Fibroblast of skin of scalp (primary cell): Measurements from ENCODE around the gene RRP7A.
"Not testable (repeated sequence)": the region's sequence is repeated elsewhere in the genome, so short reads cannot be mapped to it uniquely, and the experiment has no call there.

Source experiments
- DNase-seq: peaks from one replicate; pipeline ENCODE4 v3.0.0-alpha.2; 2013

RRP7A gene

GRCh38 chr22:42535082-42535731 lies 15.6 kb upstream of the RRP7A start:
- not testable (repeated sequence) for DNase-seq

DNA sequence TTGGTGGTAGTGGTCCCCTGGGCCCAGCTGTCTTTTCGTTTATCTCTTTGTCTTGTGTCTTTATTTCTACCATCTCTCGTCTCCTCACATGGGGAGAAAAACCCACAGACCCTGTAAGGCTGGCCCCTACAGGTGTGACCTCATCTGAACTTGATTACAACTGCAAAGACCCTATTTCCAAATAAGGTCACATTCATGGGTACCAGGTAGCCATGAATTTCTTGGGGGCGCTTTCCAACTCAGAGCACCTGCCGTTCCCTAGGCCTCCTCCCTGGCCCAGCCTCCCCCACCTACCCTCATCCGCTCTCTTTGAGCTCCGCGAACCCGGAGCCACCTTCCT lies 14.0 kb upstream of the RRP7A start:
- DNase-seq: no peak

GRCh38 chr22:42531401-42532084 lies 11.9 kb upstream of the RRP7A start:
- not testable (repeated sequence) for DNase-seq

DNA sequence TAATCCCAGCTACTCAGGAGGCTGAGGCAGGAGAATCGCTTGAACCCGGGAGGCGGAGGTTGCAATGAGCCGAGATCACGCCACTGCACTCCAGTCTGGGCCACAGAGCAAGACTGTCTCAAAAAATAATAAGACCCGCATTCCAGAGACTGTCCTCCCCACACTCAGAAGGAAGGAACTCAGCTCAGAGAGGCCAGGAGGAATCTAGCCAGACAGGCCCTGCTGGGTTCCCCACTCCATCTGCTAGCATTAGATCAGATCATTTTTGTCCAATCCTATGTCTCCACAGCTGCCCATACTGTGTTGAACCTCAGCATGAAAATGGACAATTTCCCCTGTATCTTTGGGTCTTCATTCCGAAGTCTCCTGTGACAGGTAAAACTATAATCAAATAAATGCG lies 9.8 kb upstream of the RRP7A start:
- not testable (repeated sequence) for DNase-seq

GRCh38 chr22:42528591-42529307 lies 9.2 kb upstream of the RRP7A start:
- DNase-seq: no peak

- DNase-seq: no peak
Observed at GRCh38 chr22:42522546-42522945, 3.0 kb upstream of the RRP7A start.

DNA sequence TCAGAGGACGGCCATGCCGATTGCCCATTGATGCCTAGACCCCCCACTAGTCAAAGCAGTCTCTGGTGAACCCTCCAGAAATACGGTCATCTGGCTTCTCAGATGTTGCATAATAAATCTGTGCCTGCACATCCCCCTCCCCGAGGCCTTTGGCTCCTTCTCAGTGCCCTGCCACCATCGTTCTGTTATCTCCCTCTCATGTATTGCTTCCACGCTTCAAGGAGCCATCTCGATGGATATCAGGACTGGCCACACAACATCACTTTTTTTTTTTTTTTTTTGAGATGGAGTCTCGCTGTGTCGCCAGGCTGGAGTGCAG lies 1.6 kb upstream of the RRP7A start:
- no peak for DNase-seq

GRCh38 chr22:42518638-42519524 lies 715 bp downstream of the RRP7A start:
- DNase-seq: not testable (repeated sequence)

DNA sequence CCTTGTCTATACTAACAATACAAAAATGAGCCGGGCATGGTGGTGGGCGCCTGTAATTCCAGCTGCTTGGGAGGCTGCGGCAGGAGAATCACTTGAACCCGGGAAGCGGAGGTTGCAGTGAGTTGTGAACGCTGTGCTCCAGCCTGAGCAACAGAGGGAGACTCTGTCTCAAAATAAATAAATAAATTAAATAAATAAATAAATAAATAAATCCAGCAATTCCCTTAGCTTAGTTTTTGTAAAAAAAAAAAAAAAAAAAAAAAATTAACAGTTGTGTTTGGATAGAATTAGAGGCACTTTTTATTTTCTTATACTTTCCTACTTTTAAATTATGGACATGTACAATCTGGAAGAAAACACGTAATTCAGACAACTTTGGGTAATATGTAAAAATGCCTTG lies 2.5 kb downstream of the RRP7A start:
- not testable (repeated sequence) for DNase-seq

DNA sequence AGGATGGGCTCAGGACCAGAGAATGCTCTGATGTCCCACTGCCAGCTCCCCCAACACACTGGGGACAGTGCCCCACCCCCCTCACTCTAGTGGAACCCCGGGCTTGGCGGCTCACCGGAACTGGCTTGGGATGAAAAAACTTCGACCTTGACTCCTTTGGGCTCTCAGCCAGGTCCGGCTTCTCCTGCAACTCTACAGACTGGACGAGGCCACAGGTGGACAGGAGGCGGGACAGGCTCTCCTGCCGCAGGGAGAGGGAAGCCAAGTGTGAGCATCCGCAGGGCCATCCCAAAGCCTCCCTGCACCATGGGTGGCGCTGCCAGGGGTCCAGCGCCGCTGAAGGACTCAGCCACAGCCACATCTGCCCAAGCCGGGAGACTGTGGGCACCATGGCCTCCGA lies 3.7 kb downstream of the RRP7A start:
- DNase-seq: no peak

- DNase-seq: not testable (repeated sequence)
Observed at GRCh38 chr22:42515304-42515703, 4.3 kb downstream of the RRP7A start.

DNA sequence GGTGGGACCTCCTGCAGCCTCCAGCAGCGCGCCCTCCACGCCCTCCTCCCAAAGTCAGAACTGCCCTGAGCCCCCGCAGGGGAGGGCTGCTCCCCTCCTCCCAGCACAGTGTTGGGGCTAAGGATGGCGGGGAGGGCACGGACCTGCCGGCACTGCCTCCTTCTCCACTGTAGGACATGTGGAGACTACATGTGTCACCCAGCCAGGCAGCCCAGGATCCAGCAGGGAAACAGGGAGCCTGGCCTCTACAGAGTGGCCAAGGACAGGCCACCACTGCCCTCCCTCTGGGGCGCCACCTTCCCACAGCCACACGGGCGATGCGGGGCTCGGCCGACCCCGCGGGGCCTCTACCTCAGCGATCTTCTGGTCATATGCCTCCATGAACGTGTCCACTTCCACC lies 5.3 kb downstream of the RRP7A start:
- not testable (repeated sequence) for DNase-seq

DNA sequence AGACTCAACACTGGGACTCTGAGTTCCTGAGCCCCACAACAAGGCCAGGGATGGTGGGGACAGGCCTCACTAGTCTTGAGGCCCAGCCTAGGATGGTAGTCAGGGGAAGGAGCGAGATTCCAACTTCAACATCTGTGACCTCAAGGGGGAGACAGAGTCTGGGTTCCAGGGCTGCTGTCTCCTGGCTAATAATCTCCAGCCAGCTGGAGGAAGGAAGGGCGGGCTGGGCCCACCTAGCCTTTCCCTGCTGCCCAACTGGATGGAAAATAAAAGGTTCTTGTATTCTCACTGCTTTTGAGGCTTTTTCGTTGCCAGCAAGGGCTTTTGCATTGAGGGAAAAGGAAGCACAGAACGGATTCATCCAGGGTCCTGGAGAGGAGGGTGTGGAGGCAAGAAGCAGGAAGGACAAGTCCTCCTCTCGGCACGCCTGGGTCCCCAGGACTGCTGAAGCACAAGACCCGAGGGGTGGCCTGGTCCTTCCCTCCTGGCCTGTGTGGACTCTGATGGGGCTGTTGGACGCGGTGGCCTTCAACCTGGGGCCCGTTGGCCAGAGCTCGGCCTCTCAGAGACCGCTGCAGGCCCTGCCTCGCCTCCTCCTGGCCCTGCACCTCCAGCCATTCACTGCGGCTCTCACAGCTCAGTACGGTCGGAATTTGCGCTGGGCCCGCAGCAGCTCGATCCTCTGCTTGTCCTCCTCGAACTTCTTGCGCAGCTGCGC lies 7.2 kb downstream of the RRP7A start:
- peak; percentile 16 for DNase-seq

GRCh38 chr22:42511401-42511891 lies 8.2 kb downstream of the RRP7A start:
- DNase-seq: no peak

- DNase-seq: no peak
Observed at GRCh38 chr22:42509548-42509947, 10.0 kb downstream of the RRP7A start.

DNA sequence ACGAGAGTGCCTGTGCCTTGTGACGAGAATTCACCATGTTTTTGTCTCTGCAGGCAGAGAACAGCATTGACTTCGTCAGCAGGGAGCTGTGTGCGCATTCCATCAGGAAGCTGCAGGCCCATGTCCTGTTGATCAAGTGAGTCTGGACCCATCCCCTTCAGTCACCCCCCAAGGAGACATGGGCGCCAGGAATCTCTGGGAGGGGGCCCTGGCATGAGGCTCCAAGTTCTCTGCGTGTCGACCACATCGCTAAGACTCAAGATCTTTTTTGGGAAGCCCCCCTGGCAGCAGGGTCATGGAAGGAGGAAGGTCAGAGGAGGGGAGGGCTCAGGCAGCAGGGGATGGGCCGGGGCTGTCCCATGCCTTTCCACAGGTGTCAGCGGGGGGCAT lies 10.6 kb downstream of the RRP7A start:
- DNase-seq: not testable (repeated sequence)

- not testable (repeated sequence) for DNase-seq
Observed at GRCh38 chr22:42508327-42508974, 11.1 kb downstream of the RRP7A start.

- DNase-seq: no peak
Observed at GRCh38 chr22:42500836-42501179, 18.8 kb downstream of the RRP7A start.

DNA sequence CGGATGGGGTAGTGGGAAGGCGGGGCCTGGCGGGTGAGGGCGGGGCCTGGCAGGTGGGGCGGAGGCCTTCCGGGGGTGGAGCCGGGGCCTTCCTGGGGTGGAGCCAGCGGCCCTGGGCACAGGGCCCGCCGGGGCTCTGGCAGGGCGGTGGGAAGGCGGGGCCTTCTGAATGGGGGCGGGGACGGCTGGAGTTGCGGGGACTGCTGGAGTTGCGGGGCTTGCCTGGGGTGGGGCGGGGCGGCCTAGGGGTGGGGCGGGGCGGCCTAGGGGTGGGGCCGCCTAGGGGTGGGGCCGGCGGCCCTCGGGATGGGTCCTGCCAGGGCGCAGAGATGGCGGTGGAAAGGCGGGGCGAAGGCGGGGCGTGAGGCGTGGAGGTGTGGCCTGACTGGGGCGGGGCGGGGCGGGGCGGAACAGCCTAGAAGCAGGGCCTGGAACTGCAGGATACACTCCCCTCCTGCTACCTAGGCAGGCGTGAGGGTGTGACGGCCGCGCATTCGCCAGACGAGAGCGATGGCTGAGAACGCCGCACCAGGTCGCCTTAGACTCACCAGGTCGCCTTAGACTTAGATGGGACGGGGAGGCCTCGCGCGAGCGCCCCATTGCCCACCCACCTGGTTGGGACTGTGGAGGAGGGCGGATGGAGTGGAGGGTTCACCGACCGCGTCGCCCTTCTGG lies 19.3 kb downstream of the RRP7A start:
- peak; percentile 72 for DNase-seq

DNA sequence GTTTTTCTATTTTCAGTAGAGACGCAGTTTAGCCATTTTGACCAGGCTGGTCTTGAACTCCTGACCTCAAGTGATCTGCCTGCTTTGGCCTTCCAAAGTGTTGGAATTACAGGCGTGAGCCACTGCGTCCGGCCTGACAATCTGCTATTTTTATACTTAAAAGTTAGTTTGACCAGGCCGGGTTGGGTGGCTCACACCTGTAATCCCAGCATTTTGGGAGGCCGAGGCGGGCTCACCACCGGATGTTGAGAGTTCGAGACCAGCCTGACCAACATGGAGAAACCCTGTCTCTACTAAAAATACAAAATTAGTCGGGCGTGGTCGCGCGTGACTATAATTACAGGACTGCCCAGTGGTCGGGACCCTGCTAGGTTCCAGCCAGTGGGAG lies 19.8 kb downstream of the RRP7A start:
- not testable (repeated sequence) for DNase-seq

DNA sequence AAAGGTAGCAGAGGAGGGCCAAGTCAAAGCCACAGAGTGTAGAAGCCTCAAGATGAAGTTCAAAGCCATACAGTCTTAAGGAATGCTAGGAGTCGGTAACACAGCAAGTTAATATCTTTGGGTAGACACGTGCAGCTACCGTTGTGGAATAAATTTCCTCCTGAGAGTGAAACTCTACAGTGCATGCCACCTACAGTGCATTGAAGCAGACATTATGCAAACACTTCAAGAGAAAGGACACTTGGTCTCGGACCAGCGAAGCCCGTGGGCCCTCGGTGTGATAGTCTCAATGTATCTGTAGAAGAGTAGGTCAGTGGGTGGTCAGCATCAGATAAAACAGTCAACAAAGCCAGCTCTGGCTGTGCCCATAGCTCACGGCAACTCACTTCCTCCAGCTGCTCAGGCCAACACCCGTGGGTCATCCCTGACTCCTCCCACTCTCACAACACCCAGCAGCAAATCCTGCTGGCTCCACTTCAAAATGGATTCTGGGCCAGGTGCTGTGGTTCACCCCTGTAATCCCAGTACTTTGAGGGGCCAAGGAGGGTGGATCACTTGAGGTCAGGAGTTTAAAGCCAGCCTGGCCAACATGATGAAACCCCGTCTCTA lies 24.0 kb downstream of the RRP7A start:
- DNase-seq: not testable (repeated sequence)
